Nephron progenitor cell (in vitro differentiated cells): ENCODE results near the gene ANKRD29.
"Not testable (repeated sequence)": the region's sequence is repeated elsewhere in the genome, so short reads cannot be mapped to it uniquely, and the experiment has no call there.

Experiments used
- DNase-seq: peaks from one replicate; pipeline ENCODE4 v3.0.0; 2021
- H3K27ac Mint-ChIP-seq: 2 replicates; pipeline ENCODE4 v1.8.0; 2021; ENCODE audit warnings: mild to moderate bottlenecking, moderate library complexity, mixed read lengths
- H3K27me3 Mint-ChIP-seq: 2 replicates; pipeline ENCODE4 v1.8.0; 2021; ENCODE audit warnings: mild to moderate bottlenecking, low read depth, mixed read lengths; ENCODE audit not compliant: poor library complexity
- H3K36me3 Mint-ChIP-seq: 2 replicates; pipeline ENCODE4 v1.8.0; 2021; ENCODE audit warnings: low read depth, mixed read lengths
- H3K4me1 Mint-ChIP-seq: 2 replicates; pipeline ENCODE4 v1.8.0; 2021; ENCODE audit warnings: mixed read lengths
- H3K4me3 Mint-ChIP-seq: 2 replicates; pipeline ENCODE4 v1.8.0; 2021; ENCODE audit warnings: mild to moderate bottlenecking, moderate library complexity, mixed read lengths
- H3K9me3 Mint-ChIP-seq: 2 replicates; pipeline ENCODE4 v1.8.0; 2021; ENCODE audit warnings: mild to moderate bottlenecking, moderate library complexity, mixed read lengths
- CTCF ChIP-seq: fragments of 200-600 bp; sonication (generic); IDR thresholded peaks from 2 replicates; pipeline ENCODE4 v1.5.0; 2021; ENCODE audit warnings: antibody characterized with exemption

Gene ANKRD29

GRCh38 chr18:23616258-23616657, 46.5 kb downstream of the ANKRD29 start:
- H3K36me3 Mint-ChIP-seq = no peaks in the 10 kb centered on the region
- H3K4me3 Mint-ChIP-seq = no peak overlapping the region
- H3K27ac Mint-ChIP-seq = no peak overlapping the region
- no peak for DNase-seq
- H3K4me1 Mint-ChIP-seq = peaks cover 19% of the 10 kb centered on the region
- peaks cover 55% of the 10 kb centered on the region for H3K27me3 Mint-ChIP-seq
- no peak for TF ChIP-seq CTCF
- H3K9me3 Mint-ChIP-seq = no peaks in the 10 kb centered on the region

- H3K27ac Mint-ChIP-seq = no peak overlapping the region
- H3K27me3 Mint-ChIP-seq = peaks cover 41% of the 10 kb centered on the region
- H3K9me3 Mint-ChIP-seq = no peaks in the 10 kb centered on the region
- TF ChIP-seq CTCF = no peak
- DNase-seq = no peak
- peaks cover 13% of the 10 kb centered on the region for H3K4me1 Mint-ChIP-seq
- no peaks in the 10 kb centered on the region for H3K36me3 Mint-ChIP-seq
- H3K4me3 Mint-ChIP-seq = no peak overlapping the region
Observed at GRCh38 chr18:23614891-23615290, 47.8 kb downstream of the ANKRD29 start.

GRCh38 chr18:23614413-23614812, 48.3 kb downstream of the ANKRD29 start:
- Mint-ChIP-seq H3K9me3 (no peaks in the 10 kb centered on the region), H3K36me3 (no peaks in the 10 kb centered on the region), H3K27ac (no peak overlapping the region), H3K27me3 (peaks cover 36% of the 10 kb centered on the region), H3K4me1 (peaks cover 10% of the 10 kb centered on the region), H3K4me3 (no peak overlapping the region)
- DNase-seq = no peak
- TF ChIP-seq CTCF = no peak

GRCh38 chr18:23613091-23613475, 49.6 kb downstream of the ANKRD29 start:
- not testable (repeated sequence) for H3K4me3 Mint-ChIP-seq, H3K27ac Mint-ChIP-seq, DNase-seq, H3K4me1 Mint-ChIP-seq, H3K9me3 Mint-ChIP-seq, H3K36me3 Mint-ChIP-seq
- H3K27me3 Mint-ChIP-seq = peaks cover 29% of the 10 kb centered on the region

GRCh38 chr18:23612434-23613090, 50.1 kb downstream of the ANKRD29 start:
- Mint-ChIP-seq H3K4me3 (no peak overlapping the region), H3K27me3 (peaks cover 27% of the 10 kb centered on the region), H3K4me1 (no peaks in the 10 kb centered on the region), H3K27ac (no peak overlapping the region), H3K36me3 (no peaks in the 10 kb centered on the region), H3K9me3 (no peaks in the 10 kb centered on the region)
- no peak for TF ChIP-seq CTCF
- DNase-seq = no peak

- H3K9me3 Mint-ChIP-seq = no peaks in the 10 kb centered on the region
- no peak for TF ChIP-seq CTCF
- H3K4me3 Mint-ChIP-seq = no peak overlapping the region
- DNase-seq = no peak
- H3K27ac Mint-ChIP-seq = no peak overlapping the region
- H3K36me3 Mint-ChIP-seq = no peaks in the 10 kb centered on the region
- peaks cover 20% of the 10 kb centered on the region for H3K27me3 Mint-ChIP-seq
- no peaks in the 10 kb centered on the region for H3K4me1 Mint-ChIP-seq
Observed at GRCh38 chr18:23609390-23610023, 53.2 kb downstream of the ANKRD29 start.
